IMR-90 (cell line): ENCODE data around the gene DGKG. TPM values are rescaled to one million over a fixed set of nuclear protein-coding genes. Genes with fewer than 3 reads are reported as not detected.

Experiments
- ATAC-seq: fragments of 200-7000 bp; cut with Tn5 transposase; 2 replicates; pipeline ENCODE4 v1.9.1; 2020; ENCODE audit warnings: low read depth, mild to moderate bottlenecking, moderate library complexity
- BruUV-seq: library from RNA; stranded (reverse); fragments of 400-500 nt; replicated peaks from 2 replicates; lab custom pipeline; 2021; lab: Mats Ljungman, UMichigan
- CTCF ChIA-PET: fragments of 300-600 bp; formaldehyde crosslinking; extraction: SDS; loops from one replicate; lab custom pipeline; 2021; ENCODE audit warnings: antibody characterized with exemption; lab: Yijun Ruan, JAX
- POLR2A ChIA-PET: fragments of 300-600 bp; sonication (Branson Sonifier 250); formaldehyde crosslinking; loops from one replicate; lab custom pipeline; 2022; ENCODE audit warnings: antibody characterized with exemption; ENCODE audit not compliant: unreplicated experiment; lab: Charles Lee
- DNase-seq: peaks from one replicate; pipeline ENCODE4 v3.0.0; 2013
- H2AFZ ChIP-seq: replicated peaks from 2 replicates; pipeline ENCODE3; 2013; ENCODE audit warnings: low read length, mild to moderate bottlenecking; ENCODE audit not compliant: poor library complexity
- H2AK5ac ChIP-seq: 2 replicates; pipeline ENCODE4 v1.6.1; 2013; ENCODE audit warnings: low read depth, low read length, inconsistent platforms
- H2AK9ac ChIP-seq: replicated peaks from 2 replicates; pipeline ENCODE3; 2013; ENCODE audit warnings: mild to moderate bottlenecking, low read depth, low read length, moderate library complexity; ENCODE audit not compliant: poor library complexity
- H2BK120ac ChIP-seq: 2 replicates; pipeline ENCODE4 v1.6.1; 2013; ENCODE audit warnings: low read depth, low read length, inconsistent platforms
- H2BK15ac ChIP-seq: 3 replicates; pipeline ENCODE4 v1.6.1; 2013; ENCODE audit warnings: low read depth, low read length, inconsistent platforms
- H2BK20ac ChIP-seq: 2 replicates; pipeline ENCODE4 v1.6.1; 2013; ENCODE audit warnings: low read depth, mild to moderate bottlenecking, inconsistent platforms, low read length, moderate library complexity
- H2BK5ac ChIP-seq: 2 replicates; pipeline ENCODE4 v1.6.1; 2013; ENCODE audit warnings: mild to moderate bottlenecking, low read depth, low read length, inconsistent platforms; ENCODE audit not compliant: poor library complexity, severe bottlenecking
- H3K14ac ChIP-seq: replicated peaks from 2 replicates; pipeline ENCODE4 v1.6.1; 2013; ENCODE audit warnings: low read depth, low read length, inconsistent platforms
- H3K18ac ChIP-seq: 2 replicates; pipeline ENCODE4 v1.6.1; 2013; ENCODE audit warnings: low read depth, low read length, control low read depth
- H3K23ac ChIP-seq: 2 replicates; pipeline ENCODE4 v1.6.1; 2013; ENCODE audit warnings: low read depth, low read length, inconsistent platforms
- H3K27ac ChIP-seq: 2 replicates; pipeline ENCODE4 v1.5.1; 2013; ENCODE audit warnings: mild to moderate bottlenecking, control low read depth, low read length; ENCODE audit not compliant: insufficient read depth
- H3K27me3 ChIP-seq: 2 replicates; pipeline ENCODE4 v1.6.1; 2013; ENCODE audit warnings: low read length; ENCODE audit not compliant: control insufficient read depth, insufficient read depth
- H3K36me3 ChIP-seq: 2 replicates; pipeline ENCODE4 v1.6.1; 2013; ENCODE audit warnings: low read length, mixed read lengths; ENCODE audit not compliant: control insufficient read depth, insufficient read depth
- H3K4ac ChIP-seq: 2 replicates; pipeline ENCODE4 v1.6.1; 2013; ENCODE audit warnings: low read depth, low read length, inconsistent platforms
- H3K4me1 ChIP-seq: 2 replicates; pipeline ENCODE4 v1.6.1; 2013; ENCODE audit warnings: low read length, mixed read lengths; ENCODE audit not compliant: control insufficient read depth, insufficient read depth
- H3K4me2 ChIP-seq: 2 replicates; pipeline ENCODE4 v1.6.1; 2013; ENCODE audit warnings: low read depth, mild to moderate bottlenecking, control low read depth, low read length, moderate library complexity
- H3K4me3 ChIP-seq: 2 replicates; pipeline ENCODE4 v1.5.1; 2013; ENCODE audit warnings: low read depth, mild to moderate bottlenecking, control low read depth, low read length, moderate library complexity; ENCODE audit not compliant: insufficient read depth
- H3K56ac ChIP-seq: 2 replicates; pipeline ENCODE4 v1.6.1; 2013; ENCODE audit warnings: low read length, inconsistent platforms; ENCODE audit not compliant: insufficient read depth; ENCODE audit errors: extremely low read depth
- H3K79me1 ChIP-seq, 2 experiments: 2 replicates each; pipeline ENCODE4 v1.6.1; 2013; ENCODE audit warnings: low read length in 2 of 2, inconsistent platforms in 1 of 2, low read depth in 1 of 2
- H3K9ac ChIP-seq: 2 replicates; pipeline ENCODE4 v1.6.1; 2013; ENCODE audit warnings: low read depth, low read length, control low read depth
- H3K9me1 ChIP-seq: 2 replicates; pipeline ENCODE4 v1.6.1; 2013; ENCODE audit warnings: low read length, inconsistent platforms; ENCODE audit not compliant: insufficient read depth
- H3K9me3 ChIP-seq: 2 replicates; pipeline ENCODE4 v1.6.1; 2013; ENCODE audit warnings: low read length; ENCODE audit not compliant: control insufficient read depth, insufficient read depth
- H4K20me1 ChIP-seq: 2 replicates; pipeline ENCODE4 v1.6.1; 2013; ENCODE audit warnings: low read length, inconsistent platforms; ENCODE audit not compliant: insufficient read depth
- H4K5ac ChIP-seq: 2 replicates; pipeline ENCODE4 v1.6.1; 2013; ENCODE audit warnings: mild to moderate bottlenecking, low read depth, low read length, control low read depth
- H4K8ac ChIP-seq, 2 experiments: 2 replicates each; pipeline ENCODE4 v1.6.1; 2013; ENCODE audit warnings: low read depth in 2 of 2, low read length in 2 of 2, control low read depth in 1 of 2, inconsistent platforms in 1 of 2
- H4K91ac ChIP-seq: 2 replicates; pipeline ENCODE4 v1.6.1; 2013; ENCODE audit warnings: low read depth, low read length, inconsistent platforms; ENCODE audit not compliant: insufficient read depth
- BHLHE40 ChIP-seq: fragments of 150-350 bp; IDR thresholded peaks from 2 replicates; pipeline ENCODE4 v1.6.1; 2016; ENCODE audit warnings: mild to moderate bottlenecking, low read depth, low read length
- MAFK ChIP-seq: IDR thresholded peaks from 2 replicates; pipeline ENCODE4 v1.6.1; 2012; ENCODE audit warnings: low read depth, low read length, improper control_type of control experiment
- MXI1 ChIP-seq: IDR thresholded peaks from 2 replicates; pipeline ENCODE4 v1.6.1; 2012; ENCODE audit warnings: low read depth, mild to moderate bottlenecking, low read length, moderate library complexity, borderline replicate concordance
- NFE2L2 ChIP-seq: fragments of 150-350 bp; IDR thresholded peaks from 2 replicates; pipeline ENCODE4 v1.6.1; 2016; ENCODE audit warnings: low read depth, mild to moderate bottlenecking, low read length
- POLR2A ChIP-seq: IDR thresholded peaks from 2 replicates; pipeline ENCODE4 v1.6.1; 2012; ENCODE audit warnings: mild to moderate bottlenecking, low read depth, low read length
- WGBS, 2 experiments: methylation state at CpG; one replicate each; pipeline versions ENCODE4 v1.1.5 to v1.1.7; 2013; ENCODE audit warnings: missing lambda C conversion rate in 2 of 2; ENCODE audit not compliant: insufficient read length in 1 of 2; ENCODE audit errors: extremely low coverage in 2 of 2; 5-methylcytosine and 5-hydroxymethylcytosine counted together
- dilution Hi-C: fragments of 300-500 bp; cut with HindIII; formaldehyde crosslinking; loops from one replicate; pipeline ENCODE4 v1.14.3; 2018; ENCODE audit warnings: low sequenced_read_pairs; ENCODE audit not compliant: unreplicated experiment
- in situ Hi-C: fragments of 300-500 bp; cut with MboI; formaldehyde crosslinking; loops from 3 replicates; pipeline ENCODE4 v1.14.3; 2019; ENCODE audit warnings: low sequenced_read_pairs, inconsistent platforms, mixed read lengths
- intact Hi-C: fragments of 100-400 bp; cut with micrococcal nuclease; formaldehyde crosslinking; loops from 2 replicates; pipeline ENCODE4 v1.10.0; 2022
- polyA plus RNA-seq, 3 experiments: library from polyadenylated mRNA; depleted of rRNA; stranded (reverse); fragments of >200 nt; gene quantifications; 2 replicates each; pipeline ENCODE4 v1.2.3, GENCODE V29; 2012; ENCODE audit warnings: low replicate concordance in 1 of 3
- total RNA-seq: library from RNA; depleted of rRNA; stranded (reverse); fragments of >200 nt; gene quantifications from 2 replicates; pipeline ENCODE4 v1.2.3, GENCODE V29; 2012
- TF ChIP-seq, protein P1 (sequence below): fragments of 150-350 bp; IDR thresholded peaks from 2 replicates; pipeline ENCODE4 v1.6.1; 2016; ENCODE audit warnings: low read depth, mild to moderate bottlenecking, low read length, moderate library complexity, borderline replicate concordance
- TF ChIP-seq, protein P2 (sequence below): fragments of 150-350 bp; IDR thresholded peaks from 2 replicates; pipeline ENCODE4 v1.6.1; 2017; ENCODE audit warnings: mild to moderate bottlenecking, antibody characterized with exemption, low read length, low read depth

DGKG gene
- total and polyA plus RNA-seq, 2 of the 4 experiments (the other 2 are of a cell fraction): 1.2 to 4.1 TPM

DNA sequence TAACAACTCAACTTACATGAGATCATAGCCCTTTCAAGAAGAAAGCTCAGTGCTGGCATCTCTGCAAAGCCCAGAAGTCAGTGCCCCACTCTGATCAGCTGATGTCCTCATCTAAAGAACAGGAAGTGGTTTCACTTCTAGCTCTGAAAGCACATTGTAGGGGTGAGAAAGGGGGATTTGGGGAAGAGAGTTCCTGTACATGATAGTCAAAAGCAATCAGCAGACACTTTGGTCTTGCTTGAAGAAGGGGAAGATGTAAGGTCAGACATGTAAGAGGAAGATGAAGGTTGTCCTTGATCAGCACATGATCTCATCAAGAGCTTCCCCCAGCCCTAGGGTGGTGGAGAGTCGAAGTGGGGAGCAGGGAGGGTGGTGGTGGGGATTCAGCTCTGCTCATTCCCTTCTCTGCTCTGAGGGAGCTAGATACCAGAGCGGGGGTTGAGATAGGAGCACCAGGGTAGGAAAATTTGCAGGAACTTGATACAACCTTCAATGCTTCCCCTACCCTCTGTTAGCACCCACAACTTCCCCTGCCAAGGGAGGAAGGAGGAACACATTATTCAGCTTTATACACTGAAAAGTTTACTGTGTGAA is 176.7 kb downstream of the DGKG start:
- ATAC-seq (no peak), DNase-seq (no peak)
- Histone ChIP-seq H3K4me2 (no peak overlapping the region), H4K91ac (no peak overlapping the region), H4K5ac (no peak overlapping the region), H2BK120ac (no peak overlapping the region), H3K23ac (no peak overlapping the region), H3K27ac (no peak overlapping the region), H4K8ac (no peak overlapping the region), H3K9me1 (no peaks in the 10 kb centered on the region), H3K18ac (no peak overlapping the region), H2BK20ac (no peak overlapping the region), H3K56ac (no peak overlapping the region), H4K20me1 (no peaks in the 10 kb centered on the region), H3K4ac (no peak overlapping the region), H3K27me3 (peaks cover 25% of the 10 kb centered on the region), H2AK5ac (no peak overlapping the region), H2AFZ (no peak overlapping the region), H3K79me1 (no peaks in the 10 kb centered on the region), H2BK15ac (no peak overlapping the region), H3K9me3 (no peaks in the 10 kb centered on the region), H3K4me1 (no peaks in the 10 kb centered on the region), H2BK5ac (no peak overlapping the region), H3K14ac (no peak overlapping the region), H3K9ac (no peak overlapping the region), H3K36me3 (no peaks in the 10 kb centered on the region), H2AK9ac (no peak overlapping the region), H3K4me3 (no peak overlapping the region)
- TF ChIP-seq, protein P1, sequence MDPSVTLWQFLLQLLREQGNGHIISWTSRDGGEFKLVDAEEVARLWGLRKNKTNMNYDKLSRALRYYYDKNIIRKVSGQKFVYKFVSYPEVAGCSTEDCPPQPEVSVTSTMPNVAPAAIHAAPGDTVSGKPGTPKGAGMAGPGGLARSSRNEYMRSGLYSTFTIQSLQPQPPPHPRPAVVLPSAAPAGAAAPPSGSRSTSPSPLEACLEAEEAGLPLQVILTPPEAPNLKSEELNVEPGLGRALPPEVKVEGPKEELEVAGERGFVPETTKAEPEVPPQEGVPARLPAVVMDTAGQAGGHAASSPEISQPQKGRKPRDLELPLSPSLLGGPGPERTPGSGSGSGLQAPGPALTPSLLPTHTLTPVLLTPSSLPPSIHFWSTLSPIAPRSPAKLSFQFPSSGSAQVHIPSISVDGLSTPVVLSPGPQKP: no peak
- TF ChIP-seq MAFK (no peak), MXI1 (no peak), NFE2L2 (no peak), POLR2A (no peak), BHLHE40 (no peak)
- TF ChIP-seq, protein P2, sequence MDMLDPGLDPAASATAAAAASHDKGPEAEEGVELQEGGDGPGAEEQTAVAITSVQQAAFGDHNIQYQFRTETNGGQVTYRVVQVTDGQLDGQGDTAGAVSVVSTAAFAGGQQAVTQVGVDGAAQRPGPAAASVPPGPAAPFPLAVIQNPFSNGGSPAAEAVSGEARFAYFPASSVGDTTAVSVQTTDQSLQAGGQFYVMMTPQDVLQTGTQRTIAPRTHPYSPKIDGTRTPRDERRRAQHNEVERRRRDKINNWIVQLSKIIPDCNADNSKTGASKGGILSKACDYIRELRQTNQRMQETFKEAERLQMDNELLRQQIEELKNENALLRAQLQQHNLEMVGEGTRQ: no peak
- in situ Hi-C loops (no loop called here), dilution Hi-C loops (no loop called here), intact Hi-C loops (no loop called here)
- BruUV-seq: no TSS peak
- ChIA-PET POLR2A (no interaction called here), CTCF (interaction anchor here (0.7 kb wide), 1 partner anchor 581 kb away, joined by 3 read pairs; no protein-coding TSS in a partner anchor)
- WGBS, 2 experiments: no CpG with 5 or more reads among the region's 2 CpGs
